ENCODE measurements around the gene MAP2K7.

GRCh38 chr19:7919610-7920518 lies 16.2 kb downstream of the MAP2K7 start, which contains the start of gene SNAPC2:
- TF ChIP-seq CTCF (conservative IDR thresholded peaks at IDR 0.05; ENCODE audit: low read depth, low read length) = no peak
- TF ChIP-seq EZH2 (IDR thresholded peaks at IDR 0.05; ENCODE audit: borderline replicate concordance, low read depth, low read length, poor library complexity, severe bottlenecking) = no peak
